Fibroblast of skin of left biceps (primary cell): ENCODE data around the gene OR4S1.
"Not testable (repeated sequence)": the region's sequence is repeated elsewhere in the genome, so short reads cannot be mapped to it uniquely, and the experiment has no call there.

Experiments used
- DNase-seq, 2 experiments: peaks; one replicate each; pipeline ENCODE4 v3.0.0-alpha.2; 2013; ENCODE audit warnings: low read depth in 2 of 2

OR4S1 gene, protein sequence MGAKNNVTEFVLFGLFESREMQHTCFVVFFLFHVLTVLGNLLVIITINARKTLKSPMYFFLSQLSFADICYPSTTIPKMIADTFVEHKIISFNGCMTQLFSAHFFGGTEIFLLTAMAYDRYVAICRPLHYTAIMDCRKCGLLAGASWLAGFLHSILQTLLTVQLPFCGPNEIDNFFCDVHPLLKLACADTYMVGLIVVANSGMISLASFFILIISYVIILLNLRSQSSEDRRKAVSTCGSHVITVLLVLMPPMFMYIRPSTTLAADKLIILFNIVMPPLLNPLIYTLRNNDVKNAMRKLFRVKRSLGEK

DNA sequence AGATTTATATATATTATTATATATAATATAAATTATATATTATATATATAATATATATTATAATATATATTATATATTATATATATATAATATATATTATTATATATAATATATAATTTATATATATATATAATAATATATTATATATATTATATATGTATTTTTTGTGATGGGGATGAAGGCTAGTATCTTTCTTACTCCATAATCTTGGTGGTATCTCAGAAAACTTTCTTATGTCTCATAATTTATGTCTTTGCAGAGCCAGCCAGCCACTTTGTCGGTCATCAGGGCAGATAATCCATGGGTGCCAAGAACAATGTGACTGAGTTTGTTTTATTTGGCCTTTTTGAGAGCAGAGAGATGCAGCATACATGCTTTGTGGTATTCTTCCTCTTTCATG, at the start of gene OR4S1:
Gene OR4S1 (plus strand): TSS at position 301 of the 400 bp plus-strand sequence. CDS start 0 bp downstream, at position 301.
- DNase-seq: no peak

- no peak for DNase-seq
Observed at GRCh38 chr11:48261600-48261999, 44.4 kb upstream of the OR4S1 start.

GRCh38 chr11:48263423-48263911, 42.6 kb upstream of the OR4S1 start, which contains the start of gene OR4X1:
Gene OR4X1 (plus strand): TSS chr11:48263861. CDS start chr11:48263861, 0 bp downstream.
- DNase-seq: no peak

DNA sequence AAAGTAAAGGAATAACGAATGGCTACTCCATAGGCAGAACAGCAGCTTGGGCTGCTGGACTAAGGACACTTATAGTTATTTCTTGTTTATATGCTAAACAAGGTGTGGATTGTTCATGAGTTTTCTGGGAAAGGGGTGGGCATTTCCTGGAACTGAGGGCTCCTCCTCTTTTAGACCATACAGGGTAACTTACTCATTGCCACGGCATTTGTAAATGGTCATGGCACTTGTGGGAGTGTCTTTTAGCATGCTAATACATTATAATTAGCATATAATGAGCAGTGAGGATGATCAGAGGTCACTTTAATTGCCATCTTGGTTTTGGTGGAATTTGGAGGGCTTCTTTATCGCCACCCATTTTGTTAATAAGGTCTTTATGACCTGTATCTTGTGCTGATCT, 35.4 kb upstream of the OR4S1 start:
- no peak for DNase-seq

DNA sequence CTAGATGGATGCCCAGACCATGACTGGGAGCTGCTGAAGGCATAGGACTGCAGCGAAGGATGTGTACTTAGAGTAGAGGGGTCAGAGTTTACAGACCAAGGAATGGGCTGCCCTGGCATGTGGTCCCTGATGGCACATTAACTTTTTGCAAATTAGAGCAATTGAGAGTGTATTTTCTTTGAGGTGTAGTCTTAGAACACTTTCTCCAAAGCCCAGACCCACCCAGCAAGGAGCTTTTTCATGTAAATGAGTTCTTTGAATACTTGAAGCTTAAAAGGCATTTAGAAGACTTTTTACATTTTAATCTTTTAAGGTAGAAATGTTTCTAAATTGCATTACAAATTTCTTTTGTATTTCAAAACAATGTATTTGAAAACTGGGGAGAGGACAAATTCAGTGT, 33.4 kb upstream of the OR4S1 start:
- no peak for DNase-seq

DNA sequence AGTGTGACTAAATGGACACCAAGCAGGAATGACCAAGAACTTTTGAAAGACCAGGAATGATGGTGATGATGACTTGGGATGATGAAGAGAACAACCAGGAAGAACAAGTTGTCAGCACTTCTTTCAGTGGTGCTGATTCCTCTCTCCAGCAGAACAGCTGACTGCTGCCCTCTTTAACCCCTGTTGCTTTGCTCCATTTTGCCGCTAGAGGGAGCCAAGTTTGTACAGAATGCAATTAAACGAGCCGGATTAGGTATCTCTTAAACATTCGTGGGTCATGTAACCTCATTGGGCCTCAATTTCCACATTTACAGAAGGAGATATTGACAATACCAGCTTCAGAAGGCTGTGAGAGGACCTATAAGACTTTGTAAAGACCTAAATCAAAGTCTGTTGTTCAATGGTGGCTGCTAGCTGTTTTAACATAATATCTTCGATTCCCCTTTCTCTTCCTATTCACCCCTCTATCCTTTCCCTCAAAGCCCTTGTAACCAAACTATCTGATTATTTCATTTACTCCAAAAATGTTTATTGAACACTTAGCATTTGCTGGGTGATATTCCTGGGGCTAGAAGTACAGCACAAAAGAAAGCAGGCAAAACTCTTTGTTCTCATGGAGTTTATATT, 1.9 kb downstream of the OR4S1 start:
- no peak for DNase-seq

GRCh38 chr11:48313590-48313989, 7.6 kb downstream of the OR4S1 start:
- DNase-seq: not testable (repeated sequence)

DNA sequence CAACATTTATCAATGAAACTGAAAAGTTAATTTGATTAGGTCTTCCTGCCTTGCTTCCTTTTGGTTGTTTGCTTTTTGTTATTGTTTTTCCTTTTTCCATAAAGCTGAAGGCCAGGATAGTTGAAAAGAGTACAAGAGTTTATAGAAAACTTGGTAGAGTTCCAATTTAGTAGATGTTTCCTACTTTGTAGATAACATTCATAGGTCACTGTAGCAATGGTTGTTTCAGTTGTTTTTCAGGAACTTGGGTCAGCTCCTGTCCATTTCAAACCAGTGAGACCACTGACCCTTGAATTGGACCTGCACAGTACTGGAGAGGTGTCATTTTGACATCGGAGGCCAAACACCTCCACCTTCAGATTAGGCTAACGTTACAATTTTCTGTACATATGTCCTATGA, 13.8 kb downstream of the OR4S1 start:
- not testable (repeated sequence) for DNase-seq

GRCh38 chr11:48324620-48325019, 18.6 kb downstream of the OR4S1 start, which contains the start of gene OR4C3:
Gene OR4C3 (plus strand): TSS chr11:48324920. CDS start chr11:48325022, 102 bp downstream.
- DNase-seq: not testable (repeated sequence)

- no peak for DNase-seq
Observed at GRCh38 chr11:48341466-48341865, 35.4 kb downstream of the OR4S1 start.

DNA sequence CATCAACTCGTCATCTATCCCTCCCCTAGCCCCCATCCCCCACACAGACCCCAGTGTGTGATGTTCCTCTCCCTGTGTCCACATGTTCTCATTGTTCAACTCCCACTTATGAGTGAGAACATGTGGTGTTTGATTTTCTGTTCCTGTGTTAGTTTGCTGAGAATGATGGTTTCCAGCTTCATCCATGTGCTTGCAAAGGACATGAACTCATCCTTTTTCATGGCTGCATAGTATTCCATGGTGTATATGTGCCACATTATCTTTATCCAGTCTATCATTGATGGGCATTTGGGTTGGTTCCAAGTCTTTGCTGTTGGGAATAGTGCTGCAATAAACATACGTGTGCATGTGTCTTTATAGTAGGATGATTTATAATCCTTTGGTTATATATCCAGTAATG, 36.5 kb downstream of the OR4S1 start:
- DNase-seq: not testable (repeated sequence)

- DNase-seq: not testable (repeated sequence)
Observed at GRCh38 chr11:48346286-48346685, 40.3 kb downstream of the OR4S1 start.

- no peak for DNase-seq
Observed at GRCh38 chr11:48354013-48354412, 48.0 kb downstream of the OR4S1 start.

GRCh38 chr11:48354677-48355076, 48.7 kb downstream of the OR4S1 start:
- no peak for DNase-seq
